ENCODE data around the gene HNRNPUL1.
A peak's percentile ranks its signal among the peaks of the same experiment; 100 is the strongest.

DNA sequence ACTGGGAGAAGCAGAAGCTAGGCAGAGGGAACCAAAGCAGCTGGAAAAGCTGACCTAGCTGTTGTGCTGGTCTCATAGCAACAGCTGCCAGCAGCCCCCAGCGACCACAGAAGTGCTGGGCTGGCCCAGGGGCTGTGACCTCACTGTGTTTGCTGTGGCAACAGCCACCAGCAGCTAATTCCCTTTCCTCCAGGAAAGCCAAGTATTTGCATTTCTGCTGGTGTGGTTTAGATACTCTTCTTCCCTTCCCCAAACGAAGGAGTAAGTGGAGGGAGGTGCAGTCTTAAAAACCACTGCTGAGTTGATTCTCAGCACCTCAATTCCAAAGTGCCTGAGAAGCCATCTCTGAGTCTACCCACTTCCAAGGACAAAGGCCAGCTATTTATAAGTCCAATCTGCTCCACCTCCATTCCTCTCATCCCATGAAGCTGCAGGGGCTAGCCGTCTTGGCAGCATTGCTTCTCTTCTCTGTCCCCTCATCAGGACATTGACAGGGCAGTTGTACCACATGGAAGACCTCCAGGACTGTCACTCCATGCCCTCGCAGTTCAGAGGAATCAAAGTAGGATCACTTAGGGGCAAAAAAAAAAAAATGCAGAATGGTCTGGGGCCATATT, 34.3 kb downstream of the HNRNPUL1 start:
- peak; percentile 56 to 64 for TF ChIP-seq POLR2AphosphoS5 (IDR thresholded peaks at IDR 0.05)
- TF ChIP-seq, protein P1, sequence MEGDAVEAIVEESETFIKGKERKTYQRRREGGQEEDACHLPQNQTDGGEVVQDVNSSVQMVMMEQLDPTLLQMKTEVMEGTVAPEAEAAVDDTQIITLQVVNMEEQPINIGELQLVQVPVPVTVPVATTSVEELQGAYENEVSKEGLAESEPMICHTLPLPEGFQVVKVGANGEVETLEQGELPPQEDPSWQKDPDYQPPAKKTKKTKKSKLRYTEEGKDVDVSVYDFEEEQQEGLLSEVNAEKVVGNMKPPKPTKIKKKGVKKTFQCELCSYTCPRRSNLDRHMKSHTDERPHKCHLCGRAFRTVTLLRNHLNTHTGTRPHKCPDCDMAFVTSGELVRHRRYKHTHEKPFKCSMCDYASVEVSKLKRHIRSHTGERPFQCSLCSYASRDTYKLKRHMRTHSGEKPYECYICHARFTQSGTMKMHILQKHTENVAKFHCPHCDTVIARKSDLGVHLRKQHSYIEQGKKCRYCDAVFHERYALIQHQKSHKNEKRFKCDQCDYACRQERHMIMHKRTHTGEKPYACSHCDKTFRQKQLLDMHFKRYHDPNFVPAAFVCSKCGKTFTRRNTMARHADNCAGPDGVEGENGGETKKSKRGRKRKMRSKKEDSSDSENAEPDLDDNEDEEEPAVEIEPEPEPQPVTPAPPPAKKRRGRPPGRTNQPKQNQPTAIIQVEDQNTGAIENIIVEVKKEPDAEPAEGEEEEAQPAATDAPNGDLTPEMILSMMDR (IDR thresholded peaks at IDR 0.05), result no peak
